Measurements from ENCODE around the gene PLSCR1. TPM values are rescaled to one million over a fixed set of nuclear protein-coding genes. Genes with fewer than 3 reads are reported as not detected.
A peak's percentile ranks its signal among the peaks of the same experiment; 100 is the strongest.

The PLSCR1 gene
- 10 to 100 TPM; 24.2 to 38.2 (median 35.2) TPM for total RNA-seq
- total RNA-seq (2013): 64.0 TPM

GRCh38 chr3:146544002-146544928, at the start of gene PLSCR1:
PLSCR1 (minus strand) TSS chr3:146544607; CDS start chr3:146536552, 8,055 bp downstream.
- Histone ChIP-seq H3K27me3 (ENCODE audit: control insufficient read depth, insufficient read depth, low read length) (no peaks in the 10 kb centered on the region), H3K36me3 (ENCODE audit: control insufficient read depth, insufficient read depth, low read length) (no peaks in the 10 kb centered on the region), H3K4me1 (ENCODE audit: control insufficient read depth, insufficient read depth, low read length) (peaks cover 16% of the 10 kb centered on the region), H3K27ac (ENCODE audit: low read length) (peak within 1 kb of the TSS; percentile 73), H3K9me3 (ENCODE audit: control insufficient read depth, insufficient read depth, low read length) (no peaks in the 10 kb centered on the region), H3K4me3 (ENCODE audit: low read length) (peak within 1 kb of the TSS; percentile 79)
- WGBS (ENCODE audit: insufficient coverage): 5% methylated on average over 50 of the region's 51 CpGs
- H3K27ac Mint-ChIP-seq: peak within 1 kb of the TSS; percentile 76 to 97
- H3K9me3 Mint-ChIP-seq: no peaks in the 10 kb centered on the region
- intact Hi-C loops (cut with micrococcal nuclease): no loop called here
- DNase-seq (peak; percentile 57 to 77), ATAC-seq (peak; percentile 74 to 88 (median 82))
- no peaks in the 10 kb centered on the region for H3K27me3 Mint-ChIP-seq (ENCODE audit: low read depth in 2 of 2)
- H3K4me1 Mint-ChIP-seq: peaks cover 68 to 71% of the 10 kb centered on the region in 2 donors
- peak within 1 kb of the TSS; percentile 95 for H3K4me3 Mint-ChIP-seq
- no peaks in the 10 kb centered on the region for H3K36me3 Mint-ChIP-seq
- TF ChIP-seq CTCF (IDR thresholded peaks at IDR 0.05): no peak

DNA sequence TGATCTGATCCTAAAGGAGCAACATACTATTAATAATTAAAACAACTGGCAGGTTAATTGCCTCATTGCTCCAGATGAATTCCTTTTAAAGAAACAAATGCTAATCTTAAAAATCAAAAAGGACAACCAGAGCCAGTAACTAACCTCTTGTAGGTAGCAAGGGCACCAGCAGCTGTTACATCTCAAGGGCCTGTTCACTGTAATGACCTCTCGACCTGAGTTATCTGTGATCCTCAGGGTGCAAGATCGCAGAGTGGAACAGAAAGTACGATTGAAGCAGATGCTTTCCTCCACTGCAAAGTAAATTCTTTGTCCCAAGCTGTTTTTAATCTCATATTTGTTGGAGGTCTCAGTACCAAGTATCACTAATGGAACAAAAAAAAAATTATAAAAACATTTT, 49.4 kb upstream of the PLSCR1 start:
- H3K4me3 ChIP-seq (ENCODE audit: low read length): no peak overlapping the region
- H3K36me3 Mint-ChIP-seq: no peaks in the 10 kb centered on the region
- no peak overlapping the region for H3K27ac Mint-ChIP-seq
- no peaks in the 10 kb centered on the region for H3K4me1 ChIP-seq (ENCODE audit: control insufficient read depth, insufficient read depth, low read length)
- peaks cover 0 to 5% of the 10 kb centered on the region in 2 donors for H3K27me3 Mint-ChIP-seq (ENCODE audit: low read depth in 2 of 2)
- DNase-seq (no peak), ATAC-seq (no peak)
- H3K9me3 Mint-ChIP-seq: no peaks in the 10 kb centered on the region
- no peak for TF ChIP-seq CTCF (IDR thresholded peaks at IDR 0.05)
- H3K4me3 Mint-ChIP-seq: no peak overlapping the region
- H3K27me3 ChIP-seq (ENCODE audit: control insufficient read depth, insufficient read depth, low read length): no peaks in the 10 kb centered on the region
- no peaks in the 10 kb centered on the region for H3K9me3 ChIP-seq (ENCODE audit: control insufficient read depth, insufficient read depth, low read length)
- H3K36me3 ChIP-seq (ENCODE audit: control insufficient read depth, insufficient read depth, low read length): no peaks in the 10 kb centered on the region
- no peaks in the 10 kb centered on the region for H3K4me1 Mint-ChIP-seq
- 85% methylated on average over 3 of the region's 3 CpGs for WGBS (ENCODE audit: insufficient coverage)
- intact Hi-C loops (cut with micrococcal nuclease): no loop called here
- no peak overlapping the region for H3K27ac ChIP-seq (ENCODE audit: low read length)

DNA sequence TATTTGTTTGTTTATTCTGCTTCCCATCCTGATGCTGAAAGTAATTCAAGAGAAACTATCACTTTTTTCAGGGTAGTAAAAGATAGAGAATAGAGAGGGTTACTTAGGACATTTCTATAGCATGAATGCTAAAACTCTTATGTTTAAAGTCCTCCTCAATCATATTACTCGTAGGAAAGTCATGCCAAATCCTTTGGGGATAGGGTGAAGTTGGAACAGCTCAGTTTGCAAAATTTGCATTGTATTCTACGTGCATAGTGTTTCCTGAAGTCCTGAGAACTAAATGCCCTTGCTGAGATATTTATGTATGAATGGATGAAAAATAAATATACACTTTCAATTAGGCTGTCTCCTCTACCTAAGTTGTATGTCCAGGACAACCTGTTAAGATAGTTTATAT, 46.1 kb upstream of the PLSCR1 start:
- Histone ChIP-seq H3K4me3 (ENCODE audit: low read length) (no peak overlapping the region), H3K36me3 (ENCODE audit: control insufficient read depth, insufficient read depth, low read length) (no peaks in the 10 kb centered on the region), H3K27me3 (ENCODE audit: control insufficient read depth, insufficient read depth, low read length) (no peaks in the 10 kb centered on the region), H3K4me1 (ENCODE audit: control insufficient read depth, insufficient read depth, low read length) (no peaks in the 10 kb centered on the region), H3K27ac (ENCODE audit: low read length) (no peak overlapping the region), H3K9me3 (ENCODE audit: control insufficient read depth, insufficient read depth, low read length) (no peaks in the 10 kb centered on the region)
- Mint-ChIP-seq H3K4me1 (no peaks in the 10 kb centered on the region), H3K27me3 (ENCODE audit: low read depth in 2 of 2) (peaks cover 0 to 3% of the 10 kb centered on the region in 2 donors), H3K27ac (no peak overlapping the region), H3K36me3 (no peaks in the 10 kb centered on the region), H3K4me3 (no peak overlapping the region), H3K9me3 (no peaks in the 10 kb centered on the region)
- intact Hi-C loops (cut with micrococcal nuclease): no loop called here
- DNase-seq (no peak), ATAC-seq (no peak)
- TF ChIP-seq CTCF (IDR thresholded peaks at IDR 0.05): no peak
- no CpG with 5 or more reads among the region's 2 CpGs for WGBS (ENCODE audit: insufficient coverage)

Data from natural killer cell (primary cell).